Measurements from ENCODE around the gene PLK1.
A peak's percentile ranks its signal among the peaks of the same experiment; 100 is the strongest.

The PLK1 gene

DNA sequence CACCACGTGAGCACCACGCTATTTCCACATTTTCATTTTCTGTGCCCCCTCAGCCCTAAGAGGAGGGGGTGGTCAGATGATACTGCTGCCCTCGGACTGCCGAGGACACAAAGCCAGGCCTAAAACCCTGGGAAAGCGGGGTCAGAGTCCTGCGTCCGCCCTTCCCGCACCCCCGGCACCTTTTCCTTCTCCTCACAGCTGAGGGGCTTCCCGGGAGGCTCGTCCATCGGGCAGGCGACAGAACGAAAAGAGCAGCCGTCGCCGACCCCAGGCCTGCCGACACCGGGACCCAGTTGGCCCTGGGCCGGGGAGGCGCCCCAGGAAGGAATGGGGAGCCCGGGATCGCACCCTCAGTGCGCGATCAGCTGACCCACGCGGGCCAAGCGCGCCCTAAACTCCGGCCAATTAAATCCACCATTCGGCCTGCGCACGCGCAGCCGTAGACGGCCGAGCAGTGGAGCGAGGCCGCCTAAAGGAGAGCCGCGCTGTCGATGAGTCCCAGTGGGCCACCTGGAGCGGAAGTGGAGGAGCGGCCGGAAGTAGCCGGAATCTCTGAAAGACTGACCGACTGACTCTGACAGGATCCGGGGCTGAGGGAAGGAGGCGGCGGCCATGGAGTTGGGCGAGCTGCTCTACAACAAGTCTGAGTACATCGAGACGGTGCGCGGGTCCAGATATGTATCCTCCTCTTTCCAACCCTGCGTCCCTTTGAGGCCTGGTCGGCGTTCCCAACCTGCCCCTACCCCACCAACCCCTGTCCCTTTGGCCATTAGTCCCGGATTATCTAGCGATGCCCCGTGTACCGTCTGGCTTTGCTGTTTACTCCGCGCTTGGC, 37.5 kb upstream of the PLK1 start, which contains the start of the genes DCTN5 and PALB2:
Gene DCTN5 (plus strand): TSS at position 536 of the 835 bp plus-strand sequence. CDS start 77 bp downstream, at position 613.
Gene PALB2 (minus strand): TSS at position 380 of the 835 bp plus-strand sequence. CDS start 153 bp downstream, at position 227.
- Histone ChIP-seq H3K27me3 (replicated peaks; ENCODE audit: control insufficient read depth, insufficient read depth, low read length) (no peaks in the 10 kb centered on the region), H3K4me3 (replicated peaks; ENCODE audit: low read depth, low read length) (peak within 1 kb of the TSS; percentile 100), H3K36me3 (ENCODE audit: control insufficient read depth, insufficient read depth, low read length) (peaks cover 3% of the 10 kb centered on the region)
- DNase-seq (ENCODE audit: extremely low read depth, insufficient read length), result peak; percentile 94
- TF ChIP-seq, protein P1, sequence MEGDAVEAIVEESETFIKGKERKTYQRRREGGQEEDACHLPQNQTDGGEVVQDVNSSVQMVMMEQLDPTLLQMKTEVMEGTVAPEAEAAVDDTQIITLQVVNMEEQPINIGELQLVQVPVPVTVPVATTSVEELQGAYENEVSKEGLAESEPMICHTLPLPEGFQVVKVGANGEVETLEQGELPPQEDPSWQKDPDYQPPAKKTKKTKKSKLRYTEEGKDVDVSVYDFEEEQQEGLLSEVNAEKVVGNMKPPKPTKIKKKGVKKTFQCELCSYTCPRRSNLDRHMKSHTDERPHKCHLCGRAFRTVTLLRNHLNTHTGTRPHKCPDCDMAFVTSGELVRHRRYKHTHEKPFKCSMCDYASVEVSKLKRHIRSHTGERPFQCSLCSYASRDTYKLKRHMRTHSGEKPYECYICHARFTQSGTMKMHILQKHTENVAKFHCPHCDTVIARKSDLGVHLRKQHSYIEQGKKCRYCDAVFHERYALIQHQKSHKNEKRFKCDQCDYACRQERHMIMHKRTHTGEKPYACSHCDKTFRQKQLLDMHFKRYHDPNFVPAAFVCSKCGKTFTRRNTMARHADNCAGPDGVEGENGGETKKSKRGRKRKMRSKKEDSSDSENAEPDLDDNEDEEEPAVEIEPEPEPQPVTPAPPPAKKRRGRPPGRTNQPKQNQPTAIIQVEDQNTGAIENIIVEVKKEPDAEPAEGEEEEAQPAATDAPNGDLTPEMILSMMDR (IDR thresholded peaks at IDR 0.05; ENCODE audit: insufficient read depth, low read length, poor library complexity, severe bottlenecking), result no peak

DNA sequence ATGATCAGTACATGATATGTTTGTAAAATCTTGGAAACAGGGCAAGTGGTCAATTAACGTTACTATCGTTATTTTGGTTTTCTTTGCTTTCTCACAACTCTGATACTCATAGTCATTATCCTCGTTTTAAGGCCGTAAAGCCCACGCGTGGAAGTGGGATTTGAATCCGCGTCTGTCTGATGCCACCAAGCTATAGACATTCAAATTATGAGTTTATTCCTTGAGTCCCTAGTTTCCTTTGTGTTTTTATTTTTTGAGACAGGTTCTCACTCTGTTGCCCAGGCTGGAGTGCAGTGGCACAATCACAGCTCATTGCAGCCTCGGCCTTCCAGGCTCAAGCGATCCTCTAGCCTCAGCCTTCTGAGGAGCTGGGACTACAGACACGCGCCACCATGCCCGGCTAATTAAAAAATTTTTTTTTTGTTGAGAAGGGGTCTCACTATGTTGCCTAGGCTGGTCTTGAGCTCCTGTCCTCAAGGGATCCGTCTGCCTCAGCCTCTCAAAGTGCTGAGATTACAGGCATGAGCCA, 36.4 kb upstream of the PLK1 start:
- peak overlapping the region; percentile 100 for H3K4me3 ChIP-seq (replicated peaks; ENCODE audit: low read depth, low read length)
- no peak for DNase-seq (ENCODE audit: extremely low read depth, insufficient read length)
- peaks cover 3% of the 10 kb centered on the region for H3K36me3 ChIP-seq (ENCODE audit: control insufficient read depth, insufficient read depth, low read length)
- no peaks in the 10 kb centered on the region for H3K27me3 ChIP-seq (replicated peaks; ENCODE audit: control insufficient read depth, insufficient read depth, low read length)
- TF ChIP-seq, protein P1 (IDR thresholded peaks at IDR 0.05; ENCODE audit: insufficient read depth, low read length, poor library complexity, severe bottlenecking), result no peak

GRCh38 chr16:23650674-23651416, 27.8 kb upstream of the PLK1 start:
- peak; percentile 20 for DNase-seq (ENCODE audit: extremely low read depth, insufficient read length)
- Histone ChIP-seq H3K36me3 (ENCODE audit: control insufficient read depth, insufficient read depth, low read length) (no peaks in the 10 kb centered on the region; the same call in 1 of the 2 replicates), H3K4me3 (replicated peaks; ENCODE audit: low read depth, low read length) (peak overlapping the region; percentile 27), H3K27me3 (replicated peaks; ENCODE audit: control insufficient read depth, insufficient read depth, low read length) (no peaks in the 10 kb centered on the region)
- TF ChIP-seq, protein P1 (IDR thresholded peaks at IDR 0.05; ENCODE audit: insufficient read depth, low read length, poor library complexity, severe bottlenecking), result no peak

DNA sequence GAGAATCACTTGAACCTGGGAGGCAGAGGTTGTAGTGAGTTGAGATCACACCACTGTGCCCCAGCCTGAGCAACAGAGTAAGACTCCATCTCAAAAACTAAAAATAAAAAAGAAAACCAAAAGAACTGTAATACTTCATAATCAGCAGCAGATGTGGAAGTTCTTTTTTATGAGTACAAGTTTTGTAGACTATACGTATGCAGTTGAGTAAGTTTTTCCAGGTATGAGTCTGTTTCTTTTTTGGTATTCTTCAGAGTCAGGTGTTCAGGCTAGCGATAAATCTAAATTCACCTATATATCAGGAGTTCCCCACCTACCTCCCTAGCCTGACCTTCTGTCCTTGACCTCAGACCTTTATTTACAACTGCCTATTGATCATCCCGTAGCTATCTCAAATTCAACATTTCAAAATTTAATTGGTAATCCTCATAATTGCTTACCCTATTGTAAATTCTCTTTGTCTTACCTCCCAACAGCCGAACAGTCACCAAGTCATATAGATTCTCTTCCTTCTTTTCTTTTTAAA, 26.7 kb upstream of the PLK1 start:
- TF ChIP-seq, protein P1 (IDR thresholded peaks at IDR 0.05; ENCODE audit: insufficient read depth, low read length, poor library complexity, severe bottlenecking), result no peak
- DNase-seq (ENCODE audit: extremely low read depth, insufficient read length), result peak; percentile 34
- H3K4me3 ChIP-seq (replicated peaks; ENCODE audit: low read depth, low read length), result peak overlapping the region; percentile 26
- no peaks in the 10 kb centered on the region; the same call in 1 of the 2 replicates for H3K36me3 ChIP-seq (ENCODE audit: control insufficient read depth, insufficient read depth, low read length)
- H3K27me3 ChIP-seq (replicated peaks; ENCODE audit: control insufficient read depth, insufficient read depth, low read length), result no peaks in the 10 kb centered on the region

GRCh38 chr16:23663918-23664317, 14.8 kb upstream of the PLK1 start:
- TF ChIP-seq, protein P1 (IDR thresholded peaks at IDR 0.05; ENCODE audit: insufficient read depth, low read length, poor library complexity, severe bottlenecking), result no peak
- Histone ChIP-seq H3K27me3 (replicated peaks; ENCODE audit: control insufficient read depth, insufficient read depth, low read length) (no peaks in the 10 kb centered on the region), H3K36me3 (ENCODE audit: control insufficient read depth, insufficient read depth, low read length) (peaks cover 31% of the 10 kb centered on the region), H3K4me3 (replicated peaks; ENCODE audit: low read depth, low read length) (no peak overlapping the region)
- no peak for DNase-seq (ENCODE audit: extremely low read depth, insufficient read length)

All from GM06990 (cell line).